Right renal cortex interstitium (tissue), 3 donors: Measurements from ENCODE around the gene SLC14A1. TPM values are rescaled to one million over a fixed set of nuclear protein-coding genes. Genes with fewer than 3 reads are reported as not detected.
"Not testable (repeated sequence)": the region's sequence is repeated elsewhere in the genome, so short reads cannot be mapped to it uniquely, and the experiment has no call there.

Source experiments
- DNase-seq, 3 donors: peaks; one replicate each; pipeline ENCODE4 v3.0.0-alpha.2; 2013; ENCODE audit warnings: low read depth in 3 of 3, low spot score in 2 of 3
- polyA plus RNA-seq, 3 donors: library from polyadenylated mRNA; unstranded; fragments of 120-200 nt; gene quantifications; one replicate each; pipeline ENCODE4 v1.2.1, GENCODE V29; 2013; ENCODE audit not compliant: insufficient read length in 3 of 3

SLC14A1 gene
- polyA plus RNA-seq, 3 donors: 3.5 to 4.8 (median 4.5) TPM

GRCh38 chr18:45753286-45753685, 29.3 kb downstream of the SLC14A1 start:
- DNase-seq: no peak

GRCh38 chr18:45755934-45756333, 32.0 kb downstream of the SLC14A1 start:
- peak in 2 of 3 donors; percentile 44 to 45 for DNase-seq

DNA sequence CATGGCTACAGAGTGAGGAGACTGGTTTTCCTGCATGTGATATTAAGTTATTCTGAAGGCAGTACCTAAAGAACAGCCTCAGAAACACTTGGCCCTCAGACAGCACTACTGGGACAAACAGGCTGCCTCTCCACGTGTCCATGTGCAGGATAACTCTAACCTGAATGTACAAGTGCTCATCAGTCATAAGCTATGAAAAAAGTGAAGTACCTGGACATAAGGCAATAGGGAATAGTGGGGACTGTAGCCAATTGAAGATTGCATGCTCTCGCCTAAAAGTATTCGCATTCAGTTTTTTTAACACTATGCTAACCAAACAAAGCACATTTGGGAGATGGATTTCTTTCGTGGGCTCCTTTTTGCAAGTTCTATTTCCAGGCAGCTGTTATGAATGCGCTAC, 33.0 kb downstream of the SLC14A1 start:
- DNase-seq: no peak

DNA sequence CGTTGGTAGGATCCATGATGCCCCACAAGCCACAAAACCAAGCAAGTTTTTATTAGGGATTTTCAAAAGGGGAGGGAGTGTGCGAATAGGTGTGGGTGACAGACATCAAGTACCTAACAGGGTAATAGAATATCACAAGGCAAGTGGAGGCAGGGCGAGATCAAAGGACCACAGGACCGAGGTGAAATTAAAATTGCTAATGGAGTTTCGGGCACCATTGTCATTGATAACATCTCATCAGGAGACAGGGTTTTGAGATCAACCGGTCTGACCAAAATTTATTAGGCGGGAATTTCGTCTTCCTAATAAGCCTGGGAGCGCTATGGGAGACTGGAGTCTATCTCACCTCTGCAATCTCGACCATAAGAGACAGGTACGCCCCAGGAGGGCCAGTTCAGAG, 33.7 kb downstream of the SLC14A1 start:
- not testable (repeated sequence) for DNase-seq

GRCh38 chr18:45760462-45761036, 36.6 kb downstream of the SLC14A1 start:
- peak in 2 of 3 donors; percentile 37 to 53 for DNase-seq

DNA sequence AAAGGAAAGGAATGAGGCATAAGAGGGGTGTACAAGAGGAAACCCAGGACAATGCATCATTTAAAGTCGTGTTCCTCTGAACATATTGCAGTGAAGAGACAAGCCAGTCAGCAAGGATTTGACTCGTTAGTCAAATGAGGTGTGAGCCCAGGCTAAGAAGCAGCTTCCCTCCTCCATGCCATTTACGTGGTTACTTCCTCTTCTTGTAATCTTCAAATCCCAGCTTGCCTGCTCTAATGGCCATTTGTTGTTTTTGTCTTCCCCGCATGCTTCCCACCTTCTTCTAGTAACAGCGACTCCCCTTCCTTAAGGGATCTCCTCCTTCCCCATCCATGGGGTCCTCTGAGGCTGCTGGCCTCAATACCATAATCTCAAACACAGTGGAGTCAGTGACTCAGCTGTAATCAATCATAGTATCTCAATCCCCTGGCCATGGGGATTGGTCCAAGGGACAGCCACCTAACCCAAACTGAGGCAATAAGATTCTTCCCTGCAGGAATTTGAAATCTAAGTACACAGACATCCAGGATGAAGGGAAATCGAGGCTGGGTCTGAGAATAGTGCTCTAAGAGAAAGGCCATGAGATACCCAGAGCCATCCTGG, 37.6 kb downstream of the SLC14A1 start:
- DNase-seq: no peak

DNA sequence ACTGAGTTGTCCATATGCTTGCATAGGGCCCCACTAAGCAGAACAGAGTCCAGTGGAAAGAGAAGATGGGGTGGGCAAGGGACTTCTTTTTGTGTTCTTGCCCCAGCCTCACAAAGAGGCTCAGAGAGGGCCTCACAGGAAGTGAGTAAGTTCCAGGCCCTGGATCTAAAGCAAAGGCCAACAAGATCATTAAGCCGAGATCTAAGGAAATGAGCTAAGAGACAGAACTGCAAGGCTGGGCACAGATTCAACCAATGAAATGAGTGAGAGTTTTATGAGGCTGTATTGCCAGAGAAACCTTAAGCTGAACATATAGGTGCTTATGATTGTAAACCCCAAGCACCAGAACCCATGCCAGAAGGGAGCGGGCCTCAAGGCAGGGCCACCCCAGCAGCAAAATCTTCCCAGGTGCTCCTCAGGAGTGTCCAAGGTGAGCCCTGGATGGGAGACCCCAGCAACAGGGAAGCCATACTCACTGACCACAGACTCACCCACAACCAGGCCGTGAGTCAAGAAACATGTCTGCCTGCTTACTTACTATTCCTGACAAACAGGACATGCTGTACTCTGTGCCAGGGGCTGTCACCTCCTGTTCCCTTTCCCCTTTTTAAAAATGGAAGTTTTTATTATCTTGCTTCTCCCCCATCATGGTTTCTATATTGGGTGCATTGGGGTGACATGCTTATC, 40.2 kb downstream of the SLC14A1 start:
- DNase-seq: no peak

GRCh38 chr18:45765796-45766195, 41.8 kb downstream of the SLC14A1 start:
- no peak for DNase-seq

GRCh38 chr18:45771587-45772480, 47.9 kb downstream of the SLC14A1 start:
- DNase-seq: no peak

GRCh38 chr18:45774065-45774521, 50.1 kb downstream of the SLC14A1 start:
- DNase-seq: no peak

DNA sequence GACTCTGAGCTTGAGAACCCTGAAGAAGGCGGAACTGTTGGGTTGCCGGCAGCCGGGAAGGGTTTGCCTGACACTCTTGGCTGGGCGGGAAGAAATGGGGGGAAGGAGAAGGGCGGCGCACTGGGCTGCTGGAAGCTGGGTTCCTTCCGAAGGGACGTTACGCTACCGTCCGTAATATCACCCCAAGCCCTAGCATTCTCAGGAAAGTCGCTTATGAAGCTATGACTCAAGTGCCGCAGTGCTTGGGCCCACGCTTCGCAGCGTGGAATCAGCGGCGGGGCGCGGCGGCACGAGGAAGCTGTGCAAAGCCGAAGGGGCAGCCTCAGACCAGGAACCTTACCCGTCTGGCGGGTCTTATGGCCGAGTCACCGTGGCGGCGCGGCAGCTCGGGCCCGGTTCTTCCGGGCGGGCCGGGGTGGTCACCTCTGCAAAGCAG, 51.3 kb downstream of the SLC14A1 start:
- DNase-seq: peak in 2 of 3 donors; percentile 72 to 74

DNA sequence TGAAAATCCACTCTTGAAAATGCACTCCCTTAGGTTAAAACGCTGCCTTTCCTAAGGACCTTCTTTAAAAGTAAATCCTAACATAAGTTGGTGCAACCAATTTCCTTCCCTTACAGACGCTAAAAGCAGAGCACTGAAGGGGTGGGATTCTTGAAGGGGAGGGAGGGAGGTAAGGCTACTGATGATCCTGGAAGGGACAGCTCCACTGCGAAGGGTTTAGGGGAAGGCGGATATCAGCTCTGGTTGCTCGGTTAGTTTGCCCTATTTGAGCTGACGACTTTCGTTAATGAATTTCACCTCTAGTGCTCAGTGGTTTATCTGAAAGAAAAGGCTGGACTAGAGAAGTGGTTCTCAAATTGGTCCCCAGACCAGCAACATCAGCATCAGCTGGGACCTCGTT, 51.8 kb downstream of the SLC14A1 start:
- no peak for DNase-seq

- no peak for DNase-seq
Measured at GRCh38 chr18:45777393-45777792, 53.4 kb downstream of the SLC14A1 start.

- no peak for DNase-seq
Measured at GRCh38 chr18:45780568-45780967, 56.6 kb downstream of the SLC14A1 start.

GRCh38 chr18:45782662-45783061, 58.7 kb downstream of the SLC14A1 start:
- DNase-seq: no peak

DNA sequence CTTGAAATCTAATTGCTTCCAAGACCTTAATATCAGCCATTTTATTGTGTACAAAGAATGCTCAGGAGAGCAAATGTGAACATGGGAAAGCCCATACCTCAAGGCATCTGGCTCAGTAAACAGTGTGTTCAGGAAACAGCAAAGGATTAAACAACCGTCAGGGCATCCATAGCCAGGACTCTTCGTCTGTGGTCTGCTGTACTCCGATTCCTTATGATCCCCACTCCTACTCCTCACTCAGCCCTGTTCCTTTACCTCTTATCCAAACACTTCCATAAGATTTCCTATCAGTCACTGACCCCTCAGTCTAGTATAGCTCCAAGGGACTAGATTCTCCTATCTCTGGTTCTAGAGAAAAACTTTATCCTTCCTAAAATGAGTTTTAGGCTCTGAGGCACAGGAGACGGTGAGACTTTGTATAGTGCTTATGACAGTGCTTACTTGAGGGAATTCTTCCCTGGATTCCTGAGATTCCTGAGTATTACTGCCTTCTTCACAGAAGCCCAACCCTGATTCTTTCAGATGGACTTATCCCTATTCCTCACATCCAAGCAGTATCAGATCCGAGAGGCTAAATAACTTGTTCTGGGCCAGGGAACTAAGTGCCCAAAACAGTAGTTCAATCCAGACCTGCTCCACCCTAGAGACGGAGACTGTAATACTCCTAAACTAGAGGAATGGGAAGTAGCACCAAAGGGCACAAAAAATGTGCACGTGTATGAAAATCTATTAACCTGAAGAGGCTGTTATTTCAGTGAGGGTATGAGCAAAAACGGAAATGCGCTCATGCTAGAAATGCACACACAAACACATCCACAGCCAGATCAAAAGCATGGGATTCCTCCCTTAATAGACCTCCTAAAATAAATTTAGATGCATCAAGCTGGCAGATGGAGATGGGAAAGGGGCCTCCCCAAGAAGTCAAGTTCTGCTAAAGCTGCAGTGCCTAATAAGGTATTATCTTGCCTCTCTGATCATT, 59.4 kb downstream of the SLC14A1 start:
- no peak for DNase-seq

- no peak for DNase-seq
Measured at GRCh38 chr18:45785134-45785533, 61.2 kb downstream of the SLC14A1 start.

DNA sequence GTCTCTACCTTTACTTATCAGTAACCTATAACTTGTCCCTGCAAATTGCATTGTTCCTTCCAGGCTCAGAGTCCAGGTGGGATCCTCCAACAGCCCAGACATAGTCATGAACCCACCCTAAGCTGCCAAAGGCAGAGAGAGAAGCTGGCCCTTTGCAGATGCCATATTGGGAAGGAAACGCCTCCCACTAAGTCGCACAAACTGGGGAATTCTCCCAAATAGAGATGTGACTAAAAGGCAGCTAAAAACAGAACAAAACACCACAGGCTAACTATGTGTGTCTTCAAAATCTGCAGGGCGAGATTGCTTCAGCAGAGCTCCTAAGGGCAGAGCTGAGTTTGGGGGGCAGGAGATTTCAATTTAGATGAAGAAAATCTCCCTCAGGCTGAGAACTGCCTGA, 63.0 kb downstream of the SLC14A1 start:
- DNase-seq: no peak

GRCh38 chr18:45787346-45787745, 63.4 kb downstream of the SLC14A1 start:
- no peak for DNase-seq

GRCh38 chr18:45788861-45789260, 64.9 kb downstream of the SLC14A1 start:
- DNase-seq: no peak
